HG03103 (cell line): Measurements from ENCODE around the gene ATP10B.

Source experiments
- ATAC-seq: cut with Tn5 transposase; IDR thresholded peaks from one replicate; pipeline ENCODE4 v1.9.1; 2021; ENCODE audit warnings: low read depth; ENCODE audit not compliant: unreplicated experiment

ATP10B gene

DNA sequence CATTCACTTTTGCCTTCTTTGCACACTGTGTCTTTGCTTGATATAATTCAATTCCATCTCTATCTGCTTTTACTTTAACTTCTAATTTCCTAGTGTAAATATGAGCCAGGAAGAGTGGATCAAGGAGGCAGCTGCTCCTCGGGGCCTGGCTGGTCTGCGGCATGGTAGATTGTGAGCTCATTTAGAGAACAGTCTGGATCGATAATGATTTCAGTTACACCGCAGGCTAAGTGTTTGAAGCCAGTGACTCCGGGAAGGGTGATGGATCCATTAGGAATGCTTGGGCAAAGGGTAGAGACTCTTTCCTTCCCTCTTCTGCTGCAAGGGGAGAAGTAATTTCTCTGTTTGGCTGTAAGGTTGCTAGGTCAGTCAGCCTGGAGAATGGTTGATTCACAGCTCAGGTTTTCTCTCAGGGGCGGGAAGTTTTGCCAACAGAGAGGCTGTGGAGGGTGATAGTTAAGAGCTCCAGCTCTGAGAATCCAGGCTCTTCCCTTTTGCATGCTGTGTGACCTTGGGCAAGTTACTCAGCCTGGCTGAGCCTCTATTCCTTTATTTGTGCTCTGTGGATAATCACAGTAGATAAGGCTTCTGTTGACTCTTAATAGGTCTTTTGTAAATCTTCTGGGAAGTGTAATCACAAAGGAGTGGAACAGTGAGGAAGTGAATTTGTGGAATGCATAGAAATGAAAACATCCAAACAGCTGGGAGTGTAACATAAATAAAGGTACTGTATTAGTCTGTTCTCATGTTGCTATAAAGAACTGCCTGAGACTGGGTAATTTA, 331.2 kb downstream of the ATP10B start:
- ATAC-seq = no peak

GRCh38 chr5:160516696-160517530, 335.1 kb downstream of the ATP10B start:
- no peak for ATAC-seq

DNA sequence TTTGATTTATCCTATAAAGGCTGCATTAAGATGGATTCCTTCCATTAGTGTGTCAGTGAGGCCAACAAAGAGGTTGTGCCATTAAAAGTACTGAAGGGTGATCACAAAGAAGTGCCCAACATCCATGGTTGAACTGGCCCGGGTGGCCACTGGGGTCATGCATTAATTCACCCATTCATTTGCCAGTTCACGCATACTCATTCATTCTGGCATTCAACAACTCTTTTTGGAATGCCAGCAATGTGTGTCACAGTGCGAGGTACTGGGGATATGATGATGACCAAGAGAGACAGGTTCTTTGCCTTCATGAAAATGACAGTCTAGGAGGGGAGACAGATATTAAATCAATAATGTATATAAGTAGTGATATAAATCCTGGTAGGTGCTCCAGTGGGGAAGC, 337.1 kb downstream of the ATP10B start:
- no peak for ATAC-seq

GRCh38 chr5:160514191-160514590, 337.8 kb downstream of the ATP10B start:
- ATAC-seq = no peak

- no peak for ATAC-seq
These were observed 338.5 kb downstream of the ATP10B start for GRCh38 chr5:160513485-160513884.
